ENCODE measurements around the gene ITGAL. TPM values are rescaled to one million over a fixed set of nuclear protein-coding genes. Genes with fewer than 3 reads are reported as not detected.

Gene ITGAL
- polyA plus RNA-seq, 1 donor (not counting 4 experiments of a cell fraction or from before 2014, with no cell fraction given) = not detected

DNA sequence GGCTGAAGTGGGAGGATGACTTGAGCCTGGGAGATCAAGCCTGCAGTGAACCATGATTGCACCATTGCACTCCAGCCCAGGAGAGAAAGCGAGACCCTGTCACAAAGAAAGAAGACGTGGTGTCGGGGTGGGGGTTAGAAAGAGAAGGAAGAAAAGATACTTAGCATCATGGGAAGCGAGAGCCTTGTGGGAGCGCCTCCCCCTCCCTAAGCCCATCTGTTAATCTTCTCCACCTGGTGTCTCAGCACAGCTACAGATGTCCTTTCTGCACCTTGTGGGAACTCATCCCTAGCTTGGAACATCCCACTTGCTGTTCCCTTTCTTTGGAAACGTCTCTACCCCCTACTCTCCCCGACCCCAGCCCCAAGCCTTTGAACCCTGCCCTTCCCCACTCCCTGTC is 93.0 kb downstream of the ITGAL start:
- FAIRE-seq = no peak
- H3K4me3 ChIP-seq (ENCODE audit: control insufficient read depth in 2 of 3, extremely low read depth in 1 of 3, insufficient read depth in 2 of 3, low read depth in 1 of 3, low read length in 3 of 3) = no peak overlapping the region
- peaks cover 25% of the 10 kb centered on the region for H3K4me1 ChIP-seq (ENCODE audit: control insufficient read depth, extremely low read depth, insufficient read depth, low read length)
- TF ChIP-seq EZH2 (IDR thresholded peaks at IDR 0.05; ENCODE audit: low read length) (no peak), CTCF (optimal IDR thresholded peaks at IDR 0.05 in 1 of 3, IDR thresholded peaks at IDR 0.05 in 1 of 3, conservative IDR thresholded peaks at IDR 0.05 in 1 of 3; ENCODE audit: extremely low read depth in 1 of 3, insufficient read depth in 2 of 3, low read length in 3 of 3) (no peak)
- H3K9me1 ChIP-seq (ENCODE audit: control insufficient read depth, extremely low read depth, insufficient read depth, low read length) = no peaks in the 10 kb centered on the region
- H3K4me2 ChIP-seq (ENCODE audit: control insufficient read depth, extremely low read depth, insufficient read depth, low read depth, low read length) = no peak overlapping the region
- no peak for DNase-seq (ENCODE audit: low read depth, low spot score)
- no peaks in the 10 kb centered on the region for H3K79me2 ChIP-seq (ENCODE audit: control insufficient read depth, insufficient read depth, low read length)
- H2AFZ ChIP-seq (ENCODE audit: control insufficient read depth, low read length) = no peak overlapping the region
- no peak overlapping the region for H3K27ac ChIP-seq (ENCODE audit: control insufficient read depth, insufficient read depth, low read length)
- H3K36me3 ChIP-seq (ENCODE audit: control insufficient read depth in 2 of 2, extremely low read depth in 1 of 2, insufficient read depth in 2 of 2, low read length in 2 of 2) = no peaks in the 10 kb centered on the region
- dilution Hi-C loops (cut with MboI; ENCODE audit: extremely low pct_ligation_motif_present, low sequenced_read_pairs) = no loop called here
- no peaks in the 10 kb centered on the region for H4K20me1 ChIP-seq (ENCODE audit: control insufficient read depth, extremely low read depth, insufficient read depth, low read length)
- no peak overlapping the region for H3K9ac ChIP-seq (ENCODE audit: control insufficient read depth, extremely low read depth, insufficient read depth, low read length)
- no peaks in the 10 kb centered on the region for H3K9me3 ChIP-seq (ENCODE audit: control insufficient read depth, low read depth, low read length)
- no peaks in the 10 kb centered on the region for H3K27me3 ChIP-seq (ENCODE audit: control insufficient read depth, extremely low read depth, insufficient read depth, low read length)

DNA sequence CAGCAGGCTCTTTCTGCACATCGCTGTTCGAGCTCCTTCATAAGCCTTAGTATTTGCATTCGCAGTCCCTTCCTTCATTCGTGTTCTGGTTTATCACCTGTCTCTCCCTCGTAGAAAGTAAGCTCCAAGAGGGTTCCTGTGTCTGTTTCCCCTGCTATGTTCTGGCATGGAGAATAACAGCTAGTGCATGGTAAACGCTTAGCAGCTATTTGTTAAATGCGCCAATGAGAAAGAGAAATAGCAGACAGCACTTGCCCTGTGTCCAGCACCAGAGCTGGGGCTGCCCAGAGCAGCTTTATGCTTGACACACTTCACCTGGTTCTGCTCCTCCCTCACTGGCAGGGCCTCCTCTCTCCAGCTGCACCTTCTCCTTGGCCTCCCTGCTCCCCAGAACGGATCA is 93.4 kb downstream of the ITGAL start:
- Histone ChIP-seq H3K36me3 (ENCODE audit: control insufficient read depth in 2 of 2, extremely low read depth in 1 of 2, insufficient read depth in 2 of 2, low read length in 2 of 2) (no peaks in the 10 kb centered on the region), H3K79me2 (ENCODE audit: control insufficient read depth, insufficient read depth, low read length) (no peaks in the 10 kb centered on the region), H3K27ac (ENCODE audit: control insufficient read depth, insufficient read depth, low read length) (no peak overlapping the region), H3K4me1 (ENCODE audit: control insufficient read depth, extremely low read depth, insufficient read depth, low read length) (peaks cover 27% of the 10 kb centered on the region), H3K27me3 (ENCODE audit: control insufficient read depth, extremely low read depth, insufficient read depth, low read length) (no peaks in the 10 kb centered on the region), H4K20me1 (ENCODE audit: control insufficient read depth, extremely low read depth, insufficient read depth, low read length) (no peaks in the 10 kb centered on the region), H3K9me3 (ENCODE audit: control insufficient read depth, low read depth, low read length) (no peaks in the 10 kb centered on the region), H3K4me3 (ENCODE audit: control insufficient read depth in 2 of 3, extremely low read depth in 1 of 3, insufficient read depth in 2 of 3, low read depth in 1 of 3, low read length in 3 of 3) (no peak overlapping the region), H3K9ac (ENCODE audit: control insufficient read depth, extremely low read depth, insufficient read depth, low read length) (no peak overlapping the region), H3K9me1 (ENCODE audit: control insufficient read depth, extremely low read depth, insufficient read depth, low read length) (no peaks in the 10 kb centered on the region), H3K4me2 (ENCODE audit: control insufficient read depth, extremely low read depth, insufficient read depth, low read depth, low read length) (no peak overlapping the region), H2AFZ (ENCODE audit: control insufficient read depth, low read length) (no peak overlapping the region)
- DNase-seq (ENCODE audit: low read depth, low spot score) = no peak
- TF ChIP-seq CTCF (optimal IDR thresholded peaks at IDR 0.05 in 1 of 3, IDR thresholded peaks at IDR 0.05 in 1 of 3, conservative IDR thresholded peaks at IDR 0.05 in 1 of 3; ENCODE audit: extremely low read depth in 1 of 3, insufficient read depth in 2 of 3, low read length in 3 of 3) = no peak
- TF ChIP-seq EZH2 (IDR thresholded peaks at IDR 0.05; ENCODE audit: low read length) = no peak
- dilution Hi-C loops (cut with MboI; ENCODE audit: extremely low pct_ligation_motif_present, low sequenced_read_pairs) = no loop called here
- FAIRE-seq = no peak

All from keratinocyte (primary cell).